Hematopoietic multipotent progenitor cell (in vitro differentiated cells): ENCODE measurements around the gene ABHD16B. TPM values are rescaled to one million over a fixed set of nuclear protein-coding genes. Genes with fewer than 3 reads are reported as not detected.

Experiments
- DNase-seq, 3 donors: peaks; one replicate each; pipeline ENCODE4 v3.0.0-alpha.2; 2011 to 2015; ENCODE audit warnings: low read depth in 2 of 3, low spot score in 2 of 3
- small RNA-seq: library from RNA; depleted of rRNA; stranded (forward); fragments of <200 nt; gene quantifications from one replicate; pipeline ENCODE3, GENCODE V24; 2012
- total RNA-seq: library from RNA; depleted of rRNA; stranded (reverse); fragments of >200 nt; gene quantifications from one replicate; pipeline ENCODE4 v1.2.3, GENCODE V29; 2012

The ABHD16B gene
- total RNA-seq, 1 donor, result 0.27 TPM

DNA sequence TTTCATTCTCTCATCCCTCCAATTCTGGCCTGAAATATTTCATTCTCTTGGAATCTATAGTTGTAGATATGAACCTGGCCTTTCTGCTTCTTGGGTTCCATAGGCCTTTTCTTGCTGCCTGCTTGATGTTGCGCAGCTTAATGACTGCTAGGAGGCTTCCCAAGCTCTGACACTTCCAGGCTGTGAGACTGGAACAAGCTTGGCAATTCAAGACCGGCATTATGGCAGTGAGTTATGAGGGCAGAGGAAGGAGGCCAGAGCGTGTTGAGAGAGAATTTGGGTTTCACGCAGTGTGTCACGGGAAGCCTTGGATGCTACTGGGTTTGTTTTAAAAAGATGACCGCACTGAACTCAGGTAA lies 32.7 kb downstream of the ABHD16B start:
- no peak for DNase-seq

DNA sequence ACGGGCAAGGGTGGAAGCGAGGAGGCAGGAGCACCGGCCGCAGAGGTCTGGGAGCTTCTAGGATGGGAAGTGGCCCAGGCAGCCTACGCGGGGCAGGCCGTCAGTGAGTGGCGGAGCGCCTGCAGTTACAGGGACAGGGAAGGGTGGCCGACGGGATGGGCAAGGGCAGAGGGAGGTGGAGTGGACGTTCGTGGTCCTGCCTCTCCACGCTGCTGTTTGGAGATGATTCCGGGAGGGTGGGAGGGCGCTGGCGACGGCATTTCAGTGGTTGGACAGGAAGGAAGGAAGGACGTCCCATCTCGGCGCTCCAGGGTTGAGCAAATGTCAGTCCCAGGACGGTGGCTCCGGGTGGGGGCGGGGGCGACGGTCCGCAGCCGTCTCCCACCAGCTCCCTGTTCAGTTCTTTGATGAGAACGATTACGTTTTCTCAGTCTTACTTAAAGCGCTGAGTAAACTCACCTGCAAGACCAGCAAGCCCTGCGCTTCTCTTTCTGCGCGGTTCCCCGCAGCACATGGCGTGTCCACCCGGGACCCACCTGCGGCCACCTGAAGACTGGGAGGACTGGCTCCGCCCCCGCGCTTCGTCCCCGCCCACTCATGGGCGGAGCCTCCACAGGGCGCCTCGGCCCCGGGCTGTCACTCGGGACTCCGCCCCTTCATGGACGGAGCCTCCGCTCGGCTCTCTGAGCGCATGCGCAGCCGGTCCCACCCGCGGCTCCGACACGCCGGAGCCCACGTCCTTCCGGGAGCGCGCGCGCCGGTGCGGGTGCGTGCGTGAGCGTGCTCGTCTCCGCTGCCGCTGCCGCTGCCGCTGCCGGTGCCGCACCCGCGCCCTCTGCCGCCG lies 33.3 kb downstream of the ABHD16B start, which contains the start of gene DNAJC5:
DNAJC5 (plus strand) TSS at position 769 of the 844 bp plus-strand sequence. CDS start 33,220 bp downstream, outside the sequence.
- peak; percentile 92 to 95 (median 95) for DNase-seq

DNA sequence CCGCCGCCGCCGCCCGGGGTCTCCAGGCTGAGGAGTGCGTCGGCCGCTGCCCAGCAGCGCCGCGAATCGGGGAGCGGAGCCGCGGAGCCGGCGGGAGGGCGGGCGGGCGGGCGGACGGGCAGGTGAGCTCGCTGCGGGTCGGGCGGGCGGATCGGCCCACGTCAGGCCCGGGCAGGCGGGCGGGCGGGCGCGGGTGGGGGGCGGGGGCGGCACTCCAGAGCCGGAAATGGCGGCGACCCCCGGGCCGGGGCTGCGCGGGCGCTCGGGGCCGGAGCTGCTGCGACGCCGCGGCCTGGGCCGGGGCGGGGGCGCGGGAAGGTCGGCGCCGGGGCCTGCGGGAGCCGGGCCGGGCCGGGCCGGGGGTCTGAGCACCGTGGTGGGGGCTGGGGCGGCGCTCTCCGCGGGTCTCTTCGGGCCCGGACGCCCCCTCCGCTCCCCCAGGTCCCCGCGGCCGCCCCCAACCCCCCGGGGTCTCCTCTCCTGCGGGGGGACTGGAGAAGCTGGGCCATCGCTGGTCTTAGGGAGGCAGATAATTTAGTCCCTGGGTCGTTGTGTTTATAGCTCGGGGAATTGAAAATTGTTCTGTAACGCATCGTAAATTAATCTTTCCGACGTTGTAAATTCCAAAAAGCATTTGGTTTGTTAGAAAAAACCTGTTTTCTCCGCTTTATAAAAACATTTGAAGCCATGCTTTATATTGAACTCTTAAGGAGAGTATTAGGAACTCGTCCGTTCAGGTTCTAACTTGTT lies 34.1 kb downstream of the ABHD16B start:
- DNase-seq, result no peak

DNA sequence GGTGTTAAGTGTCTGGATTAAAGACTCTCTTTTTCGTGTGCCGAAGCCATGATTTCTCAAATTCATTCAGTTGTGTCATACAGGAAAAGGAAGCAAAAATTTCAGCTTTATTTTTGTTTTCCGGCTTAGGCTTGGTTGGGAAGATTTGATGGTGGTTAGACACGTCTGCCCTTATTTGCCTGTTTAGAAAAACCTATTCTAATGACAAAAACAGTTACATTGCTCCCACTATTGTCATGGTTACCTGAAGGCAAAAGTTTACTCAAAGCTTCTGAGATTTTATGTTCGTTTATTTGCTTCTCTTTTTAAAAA lies 34.6 kb downstream of the ABHD16B start:
- no peak for DNase-seq

DNA sequence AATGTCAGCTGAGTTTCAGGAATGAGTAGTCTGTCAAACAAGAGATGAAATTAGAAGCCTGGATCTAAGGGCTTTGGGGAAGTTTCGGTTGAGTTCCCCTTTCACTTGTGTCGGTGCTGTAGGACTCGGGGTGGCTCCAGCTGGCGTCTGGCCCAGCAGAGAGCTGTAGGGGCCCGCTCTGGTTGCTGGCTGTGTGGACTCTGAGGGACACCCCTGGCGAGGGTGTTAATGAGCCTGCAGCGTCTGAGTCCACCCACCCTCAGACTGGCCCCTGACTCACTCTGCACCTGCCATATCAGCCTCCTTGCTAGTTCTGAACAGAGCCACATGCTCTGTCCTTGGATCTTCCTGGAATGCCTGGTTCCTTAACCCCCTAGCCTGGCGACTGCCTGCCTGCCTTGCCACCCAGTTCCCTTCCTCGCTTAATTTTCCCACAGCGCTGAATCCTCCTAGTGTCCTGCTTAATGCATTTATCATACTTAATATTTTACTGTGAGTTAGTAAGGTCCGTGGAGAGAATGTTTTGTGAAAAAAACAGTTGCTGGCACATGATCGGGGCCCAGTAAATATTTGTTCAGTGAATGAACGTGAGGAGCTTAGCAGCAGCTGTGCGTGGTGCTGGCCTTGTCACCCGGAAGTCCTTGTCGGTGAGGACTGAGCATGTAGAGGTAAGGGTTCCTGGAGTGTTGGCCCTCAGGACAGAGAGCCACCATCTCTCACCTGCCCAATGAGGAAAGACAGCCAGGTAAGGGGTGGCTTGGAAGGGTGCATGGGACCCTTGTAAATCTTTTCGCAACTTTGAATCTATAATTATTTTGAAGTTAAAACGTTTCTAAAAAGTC lies 35.2 kb downstream of the ABHD16B start:
- peak in 2 of 3 donors; percentile 73 to 77 for DNase-seq

DNA sequence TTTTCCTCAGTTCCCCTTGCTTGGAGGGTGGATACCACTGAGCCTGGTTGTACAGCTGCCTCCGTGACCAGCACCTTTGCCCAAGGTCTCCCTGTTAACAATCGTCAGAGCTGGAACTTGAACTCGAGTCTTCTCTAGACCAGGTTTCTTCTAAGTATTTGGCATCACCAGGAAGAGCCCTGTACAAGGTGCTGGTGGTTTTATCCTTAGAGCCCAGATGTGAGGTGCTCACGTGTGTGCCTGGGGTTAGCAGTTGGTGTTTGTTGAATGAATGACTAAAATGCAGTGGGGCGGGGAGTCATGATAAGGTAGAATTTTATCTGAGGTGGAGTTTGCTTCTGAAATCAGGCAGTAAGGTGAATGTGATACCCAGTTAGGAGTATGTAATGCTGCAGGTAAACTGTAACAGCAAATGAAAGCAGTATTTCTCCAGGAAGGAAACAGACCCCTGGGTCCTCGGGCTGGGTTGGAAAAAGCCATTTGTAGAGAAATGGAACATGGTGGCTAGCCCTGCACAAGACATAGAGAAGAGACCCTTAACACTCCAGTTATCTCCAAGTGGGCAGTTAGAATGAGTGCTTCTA lies 36.8 kb downstream of the ABHD16B start:
- DNase-seq, result no peak

DNA sequence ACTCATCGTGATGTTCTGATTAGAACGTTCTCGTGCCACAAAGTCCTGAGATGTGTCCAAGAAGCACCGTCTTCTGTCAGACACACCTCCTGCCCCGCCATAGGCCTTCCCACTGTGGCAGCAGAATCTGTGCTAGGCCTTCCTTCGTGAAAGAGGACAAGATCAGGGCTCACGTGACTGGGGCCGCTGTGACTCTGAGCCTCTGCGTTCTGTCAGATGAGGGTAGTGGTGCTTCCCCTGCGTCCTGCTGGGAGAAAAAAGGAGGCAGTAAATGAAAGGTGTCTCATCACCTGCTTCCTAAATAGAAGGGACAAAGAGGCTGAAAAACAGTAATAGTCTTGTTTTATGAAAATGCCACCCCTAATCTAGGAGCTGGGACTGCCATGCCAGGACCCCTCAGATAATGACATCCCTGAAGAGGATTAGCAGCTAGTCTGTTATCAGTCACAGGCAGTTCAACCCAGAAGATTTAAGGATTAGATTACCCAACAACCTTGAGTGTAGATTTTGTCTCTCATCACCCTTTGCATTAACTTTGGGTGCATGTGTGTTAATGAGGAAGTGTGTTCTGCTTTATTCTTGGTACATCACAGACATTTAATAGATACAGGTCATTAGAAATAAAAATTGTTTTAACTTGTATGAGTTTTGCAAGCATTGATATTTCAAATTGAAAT lies 37.7 kb downstream of the ABHD16B start:
- DNase-seq, result no peak

DNA sequence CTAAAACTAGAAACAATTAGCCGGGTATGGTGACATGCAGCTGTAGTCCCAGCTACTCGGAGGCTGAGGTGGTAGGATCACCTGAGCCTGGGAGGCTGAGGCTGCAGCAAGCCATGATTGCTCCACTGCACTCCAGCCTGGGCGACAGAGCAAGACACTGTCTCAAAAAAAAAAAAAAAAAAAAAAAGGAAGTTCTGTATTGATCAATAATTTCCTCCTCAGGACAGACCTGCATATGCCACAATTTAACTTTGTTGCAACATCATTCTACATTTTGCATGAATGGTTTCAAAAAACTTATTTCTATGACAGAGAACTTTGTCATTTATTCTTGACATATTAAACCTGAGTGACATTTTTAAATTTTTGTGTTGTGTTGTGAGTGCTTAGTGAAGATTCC lies 39.1 kb downstream of the ABHD16B start:
- DNase-seq, result no peak

DNA sequence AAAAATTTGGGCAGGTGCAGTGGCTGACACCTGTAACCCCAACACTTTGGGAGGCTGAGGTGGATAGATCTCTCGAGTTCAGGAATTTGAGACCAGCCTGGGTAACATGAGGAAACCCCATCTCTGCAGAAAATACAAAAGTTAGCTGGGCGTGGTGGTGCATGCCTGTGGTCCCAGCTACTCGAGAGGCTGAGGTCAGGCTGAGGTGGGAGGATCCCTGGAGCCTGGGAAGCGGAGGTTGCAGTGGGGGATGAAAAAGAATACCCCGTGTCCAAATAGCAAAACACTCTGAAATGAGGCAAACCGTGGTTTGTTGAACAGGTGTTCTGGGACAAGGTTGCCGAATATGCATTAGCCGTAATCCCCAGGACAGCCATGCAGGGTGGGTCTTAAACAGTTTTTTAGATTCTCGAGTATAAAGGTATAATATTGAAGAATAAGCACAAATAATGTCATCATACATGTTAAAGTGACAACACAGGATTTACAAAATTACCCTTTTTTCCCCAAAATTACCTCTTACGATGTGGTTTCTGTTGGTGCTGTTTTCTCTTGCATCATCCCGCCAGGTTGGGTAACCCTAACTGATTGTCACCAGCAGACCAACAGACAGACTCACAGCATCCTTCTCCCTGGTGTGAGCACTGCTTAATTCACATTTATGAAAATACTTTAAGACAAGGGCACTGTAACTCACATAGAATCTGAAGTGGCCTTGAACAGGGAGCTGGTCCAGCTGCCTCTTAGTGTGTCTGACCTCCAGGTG lies 42.7 kb downstream of the ABHD16B start:
- no peak for DNase-seq

DNA sequence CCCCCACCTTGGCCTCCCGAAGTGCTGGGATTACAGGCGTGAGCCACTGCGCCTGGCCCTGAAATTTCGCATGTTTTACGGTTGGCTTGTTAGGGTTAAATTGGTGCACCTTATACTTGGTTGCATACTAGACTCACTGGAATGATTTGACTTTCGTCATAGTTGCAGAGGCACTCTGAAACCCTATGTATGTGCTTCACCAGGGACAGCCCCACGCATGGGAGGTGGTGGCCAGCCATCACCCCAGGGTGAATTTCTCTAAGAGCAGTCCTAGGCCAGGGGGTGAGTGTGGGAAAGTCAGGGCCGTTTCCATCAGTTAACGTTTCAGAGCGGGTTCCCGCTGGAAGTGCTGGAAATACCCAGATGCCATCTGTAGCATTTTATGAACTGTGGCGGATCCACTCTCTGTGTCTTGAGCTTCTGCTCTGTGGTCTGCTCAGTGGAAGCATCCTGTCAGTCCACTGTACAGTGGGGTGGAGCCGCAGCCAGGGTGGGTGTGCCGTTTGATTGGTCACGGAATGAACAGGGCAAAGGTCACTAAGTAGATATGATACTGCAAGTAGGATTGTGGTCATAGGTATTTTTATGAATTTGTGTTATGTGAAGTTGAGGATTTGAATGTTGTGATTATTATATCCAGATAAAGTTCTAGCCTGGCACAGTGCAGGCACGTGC lies 46.8 kb downstream of the ABHD16B start:
- no peak for DNase-seq

DNA sequence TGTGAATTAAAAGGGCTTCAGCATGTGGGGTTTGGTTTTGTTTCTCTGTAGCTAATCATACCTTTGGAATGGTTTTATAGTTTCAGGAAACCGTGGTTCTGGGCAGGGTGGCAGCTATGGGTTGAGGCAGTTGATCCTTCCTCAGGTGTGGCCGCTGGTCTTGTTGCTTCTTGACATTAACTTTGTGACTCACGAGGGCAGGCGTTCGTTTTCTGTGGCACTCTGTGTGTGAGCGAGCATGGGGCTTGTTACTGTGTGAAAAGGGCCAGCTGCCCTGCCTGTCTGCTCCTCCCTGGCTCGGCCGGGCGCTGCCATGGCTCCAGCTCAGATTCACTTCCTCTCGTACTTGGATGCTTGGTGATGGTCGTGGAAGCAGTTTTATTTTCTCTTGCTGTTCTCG lies 49.9 kb downstream of the ABHD16B start:
- DNase-seq, result no peak

Small RNA genes lying within 50 kb of the gene (small RNA-seq; reads per million reads assigned to genes)
- gene RNU1-134P, result 1.2 reads per million, percentile 44 among the genes with 10 or more reads in this experiment

Other genes starting within 250 kb of the ABHD16B start
- gene GMEB2, start 234.4 kb upstream of the ABHD16B start, total RNA-seq, result 11.8 TPM
- 97.2 TPM for gene STMN3, start 208.1 kb upstream of the ABHD16B start, total RNA-seq
- gene RTEL1, start 203.2 kb upstream of the ABHD16B start, total RNA-seq, result 13.5 TPM
- 0.54 TPM for gene TNFRSF6B, start 164.8 kb upstream of the ABHD16B start, total RNA-seq
- 52.0 TPM for gene ARFRP1, start 153.5 kb upstream of the ABHD16B start, total RNA-seq
- gene ZGPAT, start 153.5 kb upstream of the ABHD16B start, total RNA-seq, result 33.4 TPM
- gene LIME1, start 124.8 kb upstream of the ABHD16B start, total RNA-seq, result 15.6 TPM
- gene SLC2A4RG, start 121.7 kb upstream of the ABHD16B start, total RNA-seq, result 14.3 TPM
- gene ZBTB46, start 30.2 kb upstream of the ABHD16B start, total RNA-seq, result 36.4 TPM
- gene TPD52L2, start 3.8 kb downstream of the ABHD16B start, total RNA-seq, result 47.7 TPM
- 38.5 TPM for gene DNAJC5, start 33.6 kb downstream of the ABHD16B start, total RNA-seq
- gene UCKL1, start 94.9 kb downstream of the ABHD16B start, total RNA-seq, result 51.4 TPM
- 24.8 TPM for gene ZNF512B, start 108.4 kb downstream of the ABHD16B start, total RNA-seq
- gene SAMD10, start 118.1 kb downstream of the ABHD16B start, total RNA-seq, result 27.7 TPM
- 116 TPM for gene PRPF6, start 119.6 kb downstream of the ABHD16B start, total RNA-seq
- gene C20orf204, start 174.7 kb downstream of the ABHD16B start, total RNA-seq, result 3.0 TPM
- gene SOX18, start 188.1 kb downstream of the ABHD16B start, total RNA-seq, result 0.54 TPM
- gene TCEA2, start 201.7 kb downstream of the ABHD16B start, total RNA-seq, result 32.6 TPM
- gene RGS19, start 218.0 kb downstream of the ABHD16B start, total RNA-seq, result 75.1 TPM
- gene OPRL1, start 218.6 kb downstream of the ABHD16B start, total RNA-seq, result 10.5 TPM
- 5.7 TPM for gene LKAAEAR1, start 222.9 kb downstream of the ABHD16B start, total RNA-seq
- gene NPBWR2, start 246.1 kb downstream of the ABHD16B start, total RNA-seq, result 0.27 TPM